AG09319 (cell line): ENCODE measurements around the gene RPS2.

ENCODE experiments used
- DNase-seq: peaks from one replicate; pipeline ENCODE4 v3.0.0-alpha.2; 2010; ENCODE audit warnings: low read depth; ENCODE audit errors: extremely low read depth
- TF ChIP-seq, protein P1 (sequence below): IDR thresholded peaks from 2 replicates; pipeline ENCODE4 v1.5.1; 2011; ENCODE audit warnings: low read depth, mild to moderate bottlenecking, inconsistent platforms, low read length, moderate library complexity

RPS2 gene

DNA sequence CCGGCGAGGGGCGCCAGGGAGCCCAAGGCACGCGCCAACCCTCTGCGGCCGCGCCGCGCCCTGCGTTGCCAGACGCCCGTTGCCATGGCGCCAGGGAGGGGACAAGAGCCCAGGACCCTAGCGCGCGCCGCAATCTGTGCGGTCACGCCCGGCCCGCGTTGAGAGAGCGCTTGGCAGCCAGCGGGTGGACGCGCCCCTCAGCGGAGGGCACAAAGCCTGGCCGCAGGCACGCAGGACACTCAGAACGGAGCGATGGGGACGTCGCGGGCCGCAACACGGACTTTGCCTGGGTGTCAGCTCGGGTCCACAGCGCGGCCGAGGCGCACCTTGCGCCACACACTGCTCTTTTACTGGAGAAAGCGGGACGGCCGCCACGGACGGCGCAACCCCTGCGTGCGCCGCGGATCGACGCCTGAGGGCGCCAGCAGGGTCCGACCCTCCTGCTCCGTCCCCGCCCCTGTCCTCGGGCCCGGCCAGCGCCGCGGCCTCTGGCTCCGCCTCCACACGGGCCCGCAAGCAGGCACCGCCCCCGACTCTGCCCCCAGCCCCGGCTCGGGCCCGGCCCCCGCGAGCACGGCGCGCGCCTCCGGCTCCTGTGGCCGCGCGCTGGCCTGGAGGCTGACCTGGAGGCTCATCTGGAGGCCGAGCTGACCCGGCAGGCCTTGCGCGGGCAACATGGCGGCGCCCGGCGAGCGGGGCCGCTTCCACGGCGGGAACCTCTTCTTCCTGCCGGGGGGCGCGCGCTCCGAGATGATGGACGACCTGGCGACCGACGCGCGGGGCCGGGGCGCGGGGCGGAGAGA, 19.1 kb upstream of the RPS2 start, which contains the start of gene GFER:
TSS of gene GFER (plus strand) at position 650 of the 803 bp plus-strand sequence. CDS start at position 676, 26 bp downstream.
- TF ChIP-seq, protein P1, sequence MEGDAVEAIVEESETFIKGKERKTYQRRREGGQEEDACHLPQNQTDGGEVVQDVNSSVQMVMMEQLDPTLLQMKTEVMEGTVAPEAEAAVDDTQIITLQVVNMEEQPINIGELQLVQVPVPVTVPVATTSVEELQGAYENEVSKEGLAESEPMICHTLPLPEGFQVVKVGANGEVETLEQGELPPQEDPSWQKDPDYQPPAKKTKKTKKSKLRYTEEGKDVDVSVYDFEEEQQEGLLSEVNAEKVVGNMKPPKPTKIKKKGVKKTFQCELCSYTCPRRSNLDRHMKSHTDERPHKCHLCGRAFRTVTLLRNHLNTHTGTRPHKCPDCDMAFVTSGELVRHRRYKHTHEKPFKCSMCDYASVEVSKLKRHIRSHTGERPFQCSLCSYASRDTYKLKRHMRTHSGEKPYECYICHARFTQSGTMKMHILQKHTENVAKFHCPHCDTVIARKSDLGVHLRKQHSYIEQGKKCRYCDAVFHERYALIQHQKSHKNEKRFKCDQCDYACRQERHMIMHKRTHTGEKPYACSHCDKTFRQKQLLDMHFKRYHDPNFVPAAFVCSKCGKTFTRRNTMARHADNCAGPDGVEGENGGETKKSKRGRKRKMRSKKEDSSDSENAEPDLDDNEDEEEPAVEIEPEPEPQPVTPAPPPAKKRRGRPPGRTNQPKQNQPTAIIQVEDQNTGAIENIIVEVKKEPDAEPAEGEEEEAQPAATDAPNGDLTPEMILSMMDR: peak; percentile 27

DNA sequence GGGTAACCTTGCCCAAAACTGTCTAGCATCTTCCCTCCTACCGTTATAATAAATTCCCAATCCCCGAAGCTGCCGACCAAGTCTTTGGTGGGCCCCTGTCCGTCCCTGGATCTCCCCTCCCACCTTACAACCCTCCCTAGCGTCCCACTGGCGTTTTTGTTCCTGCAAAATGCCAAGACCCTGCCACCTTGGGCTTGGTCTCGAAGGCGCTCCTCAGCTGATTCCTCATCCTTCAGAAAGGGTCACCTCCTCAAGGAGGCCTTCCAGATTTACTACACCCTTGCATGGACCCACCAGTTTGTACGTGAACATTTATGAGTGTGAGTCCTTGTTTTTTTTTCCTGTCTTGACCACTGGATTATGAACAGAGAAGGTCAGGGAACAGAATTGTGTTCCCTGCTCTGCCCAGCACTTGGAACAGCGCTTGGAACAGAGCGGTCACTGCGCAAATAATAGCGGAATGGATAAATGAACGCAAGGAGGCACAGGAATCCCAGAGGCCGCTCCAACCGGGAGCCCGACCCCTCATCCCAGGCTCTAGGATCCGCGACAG, 18.4 kb upstream of the RPS2 start:
- no peak for DNase-seq
- TF ChIP-seq, protein P1: peak; percentile 27

More for the DNA sequence above, 19.1 kb upstream of the RPS2 start, which contains the start of gene GFER:
- DNase-seq: peak; percentile 83

GRCh38 chr16:1982013-1982433, 17.4 kb upstream of the RPS2 start:
- DNase-seq: no peak
- TF ChIP-seq, protein P1: no peak

DNA sequence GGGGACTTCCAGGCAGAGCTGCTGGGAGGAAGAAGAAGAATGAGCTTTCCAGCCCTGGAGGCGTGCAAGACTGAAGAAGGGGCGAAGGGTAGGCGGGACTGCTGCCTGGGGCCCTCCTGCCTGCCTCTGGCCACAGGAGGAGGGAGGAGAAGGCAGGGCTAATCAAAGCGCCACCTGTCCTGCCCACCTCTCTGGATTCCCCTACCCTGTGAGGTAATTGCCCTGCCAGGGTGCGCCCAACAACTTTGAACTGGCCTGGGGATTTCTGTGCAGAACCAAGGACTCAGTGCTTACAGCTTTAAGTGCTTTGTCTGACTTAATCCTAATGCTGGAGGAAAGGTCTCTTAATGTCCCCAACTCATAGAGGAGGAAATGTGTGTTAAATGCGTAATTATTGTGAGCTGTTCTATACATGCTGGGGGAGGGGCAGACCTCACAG, 16.8 kb upstream of the RPS2 start, which contains the start of gene NOXO1:
TSS of gene NOXO1 (minus strand) at position 72 of the 439 bp plus-strand sequence. CDS start 290 bp downstream, outside the sequence.
- no peak for DNase-seq
- TF ChIP-seq, protein P1: no peak

DNA sequence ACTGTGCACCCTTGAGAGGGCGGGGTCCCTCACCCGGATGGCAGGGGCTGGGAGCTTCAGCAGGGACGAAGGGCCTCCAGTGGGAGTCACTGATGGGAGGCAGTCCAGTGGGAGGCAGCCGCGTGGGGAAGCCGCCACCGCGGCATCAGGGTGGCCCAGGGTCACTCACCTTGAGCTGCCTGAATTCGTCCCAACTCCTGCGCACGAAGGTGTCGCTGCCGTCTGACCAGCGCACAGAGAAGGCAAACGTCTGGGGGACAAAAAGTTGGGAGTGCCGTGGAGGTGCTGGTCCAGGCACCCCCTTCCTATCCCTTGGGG, 16.1 kb upstream of the RPS2 start:
- no peak for DNase-seq

GRCh38 chr16:1980030-1980769, 15.6 kb upstream of the RPS2 start:
- DNase-seq: no peak
- TF ChIP-seq, protein P1: no peak

More for the DNA sequence above, 16.1 kb upstream of the RPS2 start:
- TF ChIP-seq, protein P1: no peak
